ENCODE data around the gene HNF4A. TPM values are rescaled to one million over a fixed set of nuclear protein-coding genes. Genes with fewer than 3 reads are reported as not detected.

The HNF4A gene
- polyA plus RNA-seq, 1 experiment: 0.04 TPM

DNA sequence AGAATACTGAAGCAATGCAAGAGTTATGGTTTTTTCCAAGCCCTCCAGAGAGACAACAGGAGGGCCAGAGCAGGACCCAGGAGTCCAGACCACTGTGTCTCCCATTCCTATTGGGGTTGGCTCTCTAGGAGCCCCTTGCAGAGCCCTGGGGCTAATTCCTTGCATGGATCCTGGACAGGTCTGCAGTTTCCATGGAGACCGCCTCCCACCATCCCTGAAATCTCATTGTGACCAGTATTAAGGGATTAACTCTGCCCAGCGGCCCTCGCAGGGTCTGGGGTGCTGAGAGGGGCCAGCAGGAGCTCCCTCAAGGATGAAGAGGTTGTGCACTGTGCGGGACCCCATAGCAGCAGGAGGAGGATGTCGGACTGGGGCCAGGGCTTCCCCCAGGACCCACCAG, 34.8 kb downstream of the HNF4A start:
- CTCF ChIA-PET: interaction anchor here (0.7 to 4.0 kb wide), 7 partner anchors 20 to 343 kb away, joined by 3 to 37 read pairs (median 4); partner anchors contain the start of gene TTPAL
- Histone ChIP-seq H3K4me3 (ENCODE audit: low read depth, low read length) (no peak overlapping the region), H3K36me3 (ENCODE audit: control insufficient read depth, insufficient read depth, low read length) (no peaks in the 10 kb centered on the region), H3K27me3 (ENCODE audit: control insufficient read depth, insufficient read depth, low read length) (peaks cover 4% of the 10 kb centered on the region)
- no peak for DNase-seq (ENCODE audit: low read depth)
- TF ChIP-seq, protein P1, sequence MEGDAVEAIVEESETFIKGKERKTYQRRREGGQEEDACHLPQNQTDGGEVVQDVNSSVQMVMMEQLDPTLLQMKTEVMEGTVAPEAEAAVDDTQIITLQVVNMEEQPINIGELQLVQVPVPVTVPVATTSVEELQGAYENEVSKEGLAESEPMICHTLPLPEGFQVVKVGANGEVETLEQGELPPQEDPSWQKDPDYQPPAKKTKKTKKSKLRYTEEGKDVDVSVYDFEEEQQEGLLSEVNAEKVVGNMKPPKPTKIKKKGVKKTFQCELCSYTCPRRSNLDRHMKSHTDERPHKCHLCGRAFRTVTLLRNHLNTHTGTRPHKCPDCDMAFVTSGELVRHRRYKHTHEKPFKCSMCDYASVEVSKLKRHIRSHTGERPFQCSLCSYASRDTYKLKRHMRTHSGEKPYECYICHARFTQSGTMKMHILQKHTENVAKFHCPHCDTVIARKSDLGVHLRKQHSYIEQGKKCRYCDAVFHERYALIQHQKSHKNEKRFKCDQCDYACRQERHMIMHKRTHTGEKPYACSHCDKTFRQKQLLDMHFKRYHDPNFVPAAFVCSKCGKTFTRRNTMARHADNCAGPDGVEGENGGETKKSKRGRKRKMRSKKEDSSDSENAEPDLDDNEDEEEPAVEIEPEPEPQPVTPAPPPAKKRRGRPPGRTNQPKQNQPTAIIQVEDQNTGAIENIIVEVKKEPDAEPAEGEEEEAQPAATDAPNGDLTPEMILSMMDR (IDR thresholded peaks at IDR 0.05; ENCODE audit: insufficient read depth, low read depth, low read length): no peak
- POLR2A ChIA-PET: no interaction called here

DNA sequence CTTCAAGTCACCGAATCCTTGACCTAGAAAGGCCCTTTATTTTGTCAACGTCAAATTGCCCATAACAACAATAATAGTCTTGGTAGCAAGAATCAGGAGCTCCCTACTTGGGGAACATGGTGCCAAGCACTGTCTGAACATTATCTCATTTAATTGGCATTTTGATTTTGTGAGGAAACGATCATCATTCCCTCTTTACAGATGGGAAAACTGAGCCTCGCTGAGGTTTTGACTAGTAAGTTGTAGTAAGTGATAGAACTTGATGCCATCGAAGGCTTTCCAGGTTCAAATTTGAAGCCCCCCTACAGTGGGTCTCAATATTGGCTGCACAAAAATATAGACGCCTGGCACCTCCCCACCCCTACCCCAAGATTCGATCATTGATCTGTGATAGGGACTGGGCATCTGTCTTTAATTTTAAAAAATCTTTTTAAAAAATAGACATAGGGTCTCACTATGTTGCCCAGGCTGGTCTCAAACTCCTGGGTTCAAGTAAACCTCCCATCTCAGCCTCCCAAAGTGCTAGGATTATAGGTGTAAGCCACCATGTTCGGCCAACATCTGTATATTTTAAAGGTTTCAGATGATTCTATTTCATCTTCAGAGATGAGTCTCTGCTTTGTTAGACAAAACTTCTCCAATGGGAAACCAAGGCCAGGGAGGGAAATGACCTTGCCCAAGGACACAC, 36.7 kb downstream of the HNF4A start:
- ChIA-PET CTCF (interaction anchor here (1.3 to 1.7 kb wide), 2 partner anchors 79 to 175 kb away, joined by 4 read pairs; no protein-coding TSS in a partner anchor), POLR2A (no interaction called here)
- no peak for DNase-seq (ENCODE audit: low read depth)
- Histone ChIP-seq H3K27me3 (ENCODE audit: control insufficient read depth, insufficient read depth, low read length) (peaks cover 8% of the 10 kb centered on the region), H3K4me3 (ENCODE audit: low read depth, low read length) (no peak overlapping the region), H3K36me3 (ENCODE audit: control insufficient read depth, insufficient read depth, low read length) (no peaks in the 10 kb centered on the region)
- TF ChIP-seq, protein P1 (IDR thresholded peaks at IDR 0.05; ENCODE audit: insufficient read depth, low read depth, low read length): no peak

DNA sequence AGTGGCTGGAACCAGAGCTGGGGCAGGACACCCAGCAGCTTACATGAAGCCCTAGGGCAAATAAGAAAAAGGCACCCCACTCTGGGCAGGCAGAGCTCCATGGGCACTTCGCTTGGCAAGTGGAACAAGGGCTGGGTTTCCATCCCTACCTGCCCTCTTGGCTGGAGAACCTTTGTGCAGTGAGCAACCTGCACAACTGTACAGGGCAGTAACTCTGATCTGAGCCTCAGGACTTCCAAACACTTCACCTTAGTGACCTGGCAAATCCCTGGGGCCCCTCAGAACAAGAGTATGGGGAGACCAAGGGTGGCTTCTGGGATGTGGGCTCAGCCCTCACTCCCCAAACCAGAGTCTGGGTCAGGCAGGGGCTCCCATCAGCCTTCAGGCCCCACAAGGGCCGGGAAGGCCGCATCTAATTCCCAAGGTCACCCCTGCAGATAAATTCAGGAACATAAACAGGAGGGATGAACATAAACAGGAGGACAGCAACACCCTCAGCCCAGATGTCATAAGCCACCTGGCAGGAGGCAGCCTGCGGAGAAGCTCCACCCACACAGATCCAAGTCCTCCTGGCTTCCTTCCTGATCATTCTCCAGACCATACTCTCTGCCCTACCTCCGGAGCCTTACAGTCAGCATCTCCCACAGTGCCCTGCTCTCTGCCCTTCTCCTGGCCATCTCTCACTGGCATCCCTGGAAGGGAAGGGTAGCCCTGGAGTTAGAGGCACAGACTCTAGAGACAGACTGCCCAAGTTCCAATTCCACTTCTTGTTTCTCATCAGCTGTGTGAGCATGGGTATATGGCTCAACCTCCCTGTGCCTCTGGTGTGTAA, 37.5 kb downstream of the HNF4A start:
- H3K36me3 ChIP-seq (ENCODE audit: control insufficient read depth, insufficient read depth, low read length): no peaks in the 10 kb centered on the region
- H3K27me3 ChIP-seq (ENCODE audit: control insufficient read depth, insufficient read depth, low read length): peaks cover 8% of the 10 kb centered on the region
- H3K4me3 ChIP-seq (ENCODE audit: low read depth, low read length): no peak overlapping the region
- TF ChIP-seq, protein P1 (IDR thresholded peaks at IDR 0.05; ENCODE audit: insufficient read depth, low read depth, low read length): no peak
- DNase-seq (ENCODE audit: low read depth): no peak
- POLR2A ChIA-PET: no interaction called here
- CTCF ChIA-PET: interaction anchor here (1.1 to 1.3 kb wide), 2 partner anchors 65 to 79 kb away, joined by 3 to 4 read pairs; no protein-coding TSS in a partner anchor

GRCh38 chr20:44393608-44394451, 38.3 kb downstream of the HNF4A start:
- Histone ChIP-seq H3K4me3 (ENCODE audit: low read depth, low read length) (no peak overlapping the region), H3K36me3 (ENCODE audit: control insufficient read depth, insufficient read depth, low read length) (no peaks in the 10 kb centered on the region), H3K27me3 (ENCODE audit: control insufficient read depth, insufficient read depth, low read length) (peaks cover 8% of the 10 kb centered on the region)
- TF ChIP-seq, protein P1 (IDR thresholded peaks at IDR 0.05; ENCODE audit: insufficient read depth, low read depth, low read length): no peak
- POLR2A ChIA-PET: no interaction called here
- no peak for DNase-seq (ENCODE audit: low read depth)
- CTCF ChIA-PET: interaction anchor here (0.6 to 3.0 kb wide), 7 partner anchors 9 to 78 kb away, joined by 3 to 19 read pairs (median 4); no protein-coding TSS in a partner anchor
